Dedifferentiated amniotic fluid mesenchymal stem cell (primary cell): ENCODE data around the gene NSDHL.

Source experiments
- DNase-seq: peaks from one replicate; pipeline ENCODE4 v3.0.0-alpha.2; 2016; ENCODE audit errors: extremely low spot score

The NSDHL gene

DNA sequence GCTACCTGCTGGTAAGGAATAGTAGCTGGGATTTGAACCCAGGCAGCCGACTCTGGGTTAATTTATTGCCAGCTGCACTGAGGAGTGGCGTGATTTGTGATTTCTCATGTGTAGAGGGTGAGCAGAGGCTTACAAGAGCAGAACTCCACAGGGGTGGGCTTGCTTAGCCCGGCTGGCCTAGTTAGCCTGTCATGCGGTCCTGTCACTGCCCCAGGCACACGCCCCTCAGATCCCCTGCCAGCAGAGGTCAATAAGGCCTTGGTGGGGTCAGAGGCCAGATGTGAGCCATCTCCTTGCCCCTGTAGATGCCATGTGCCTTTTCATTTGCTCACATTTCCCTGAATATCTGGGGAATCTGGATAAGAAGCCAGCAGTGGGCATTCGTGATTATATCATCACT lies 13.4 kb downstream of the NSDHL start:
- no peak for DNase-seq

DNA sequence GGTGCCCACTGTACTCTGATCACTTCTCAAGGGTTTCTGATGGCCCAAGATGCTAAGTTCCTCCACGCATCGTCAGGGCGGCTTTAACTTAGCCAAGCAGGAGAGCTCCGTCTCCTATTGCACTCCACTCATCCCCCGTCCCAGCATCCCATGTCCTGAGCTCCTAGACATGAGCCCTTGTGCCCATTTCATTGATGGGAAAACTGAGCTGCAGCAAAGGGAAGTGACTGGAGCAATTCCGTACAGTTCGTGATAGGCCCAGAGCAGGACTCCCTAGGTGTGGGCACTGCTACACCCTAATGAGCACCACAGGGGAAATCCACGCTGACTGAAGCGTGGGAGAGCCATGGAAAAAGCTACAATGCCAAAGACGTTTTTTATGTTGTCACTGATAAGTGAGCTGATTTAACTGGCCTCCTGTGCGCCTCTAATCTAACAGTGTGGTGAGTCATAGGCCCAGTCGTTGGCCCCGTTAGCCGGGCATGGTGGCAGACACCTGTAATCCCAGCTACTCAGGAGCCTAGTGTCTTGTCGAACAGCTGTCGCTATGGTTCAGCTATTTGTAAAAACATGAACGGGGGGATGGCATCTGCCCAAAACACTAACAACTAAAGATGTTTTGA lies 14.9 kb downstream of the NSDHL start:
- no peak for DNase-seq

DNA sequence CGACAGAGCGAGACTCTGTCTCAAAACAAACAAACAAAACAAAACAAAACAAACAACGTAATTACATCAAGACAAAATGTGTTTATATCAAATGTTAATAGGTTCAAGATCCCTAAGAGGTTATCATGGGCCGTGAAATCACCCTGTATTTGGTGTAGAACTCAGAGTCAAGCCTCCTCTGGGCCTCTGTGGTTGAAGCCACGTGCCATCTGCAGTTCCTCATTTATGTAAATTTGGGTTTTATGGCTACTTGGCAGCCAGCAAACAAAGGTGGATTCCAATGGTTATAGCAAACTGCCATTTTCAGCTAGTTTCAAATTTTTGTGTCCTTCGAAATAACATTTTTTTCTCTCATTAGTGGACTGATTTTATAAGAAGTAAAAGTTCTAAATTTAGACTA lies 16.4 kb downstream of the NSDHL start:
- no peak for DNase-seq

DNA sequence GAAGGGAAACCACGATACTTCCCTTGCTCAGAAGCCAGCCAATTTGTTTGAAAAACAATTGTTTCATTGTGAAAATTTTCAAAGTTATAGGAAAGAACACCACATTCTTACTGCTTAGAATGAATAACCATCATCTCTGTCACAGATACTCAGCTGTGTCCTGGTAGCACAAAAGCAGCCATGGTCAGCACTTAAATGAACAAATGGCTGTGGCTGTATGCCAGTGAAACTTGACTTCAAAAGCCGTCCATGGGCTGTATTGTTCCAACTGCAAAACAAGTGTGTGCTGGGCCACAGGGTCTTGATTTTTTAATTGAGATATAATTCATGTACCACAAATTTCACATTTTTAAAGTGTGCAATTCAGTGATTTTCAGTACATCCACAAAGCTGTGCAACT lies 19.6 kb downstream of the NSDHL start:
- DNase-seq, result no peak

DNA sequence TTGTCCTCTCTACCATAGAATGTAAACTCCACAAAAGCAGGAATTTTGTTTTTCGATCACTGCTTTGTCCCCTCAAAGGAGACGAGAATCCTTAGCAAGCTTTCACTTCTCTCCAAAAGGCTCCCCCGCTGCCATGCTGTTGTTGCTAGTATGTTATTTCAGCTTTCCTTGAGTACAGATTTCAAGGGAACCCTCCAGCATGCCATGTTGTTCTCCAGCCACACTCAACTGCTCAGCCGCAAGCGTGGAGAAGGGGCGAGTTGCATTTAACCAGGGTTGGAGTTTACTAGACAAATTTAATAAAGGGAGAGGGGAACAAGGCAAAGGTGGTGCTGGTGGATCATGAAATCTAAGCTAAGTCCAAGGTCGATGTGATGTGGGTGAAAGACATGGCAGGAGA lies 23.1 kb downstream of the NSDHL start:
- DNase-seq, result no peak

DNA sequence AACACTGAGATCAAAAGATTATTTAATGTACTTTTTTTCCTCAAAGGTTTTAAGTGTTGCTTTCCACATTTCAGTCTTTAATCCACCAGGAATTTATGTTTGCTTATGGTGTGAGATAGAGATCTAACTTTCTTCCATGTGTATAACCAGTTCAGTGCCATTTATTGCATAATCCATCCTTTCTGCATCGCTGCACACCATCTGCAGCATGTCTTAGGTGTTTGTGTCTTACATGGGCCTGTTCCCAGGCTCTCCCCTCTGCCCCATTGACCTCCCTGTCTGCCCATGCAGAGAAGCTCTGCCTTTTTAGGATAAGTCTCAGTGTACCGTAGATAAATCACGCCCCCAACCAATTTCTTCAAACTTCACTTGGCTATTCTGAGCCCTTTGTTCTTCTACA lies 30.3 kb downstream of the NSDHL start:
- DNase-seq, result no peak

DNA sequence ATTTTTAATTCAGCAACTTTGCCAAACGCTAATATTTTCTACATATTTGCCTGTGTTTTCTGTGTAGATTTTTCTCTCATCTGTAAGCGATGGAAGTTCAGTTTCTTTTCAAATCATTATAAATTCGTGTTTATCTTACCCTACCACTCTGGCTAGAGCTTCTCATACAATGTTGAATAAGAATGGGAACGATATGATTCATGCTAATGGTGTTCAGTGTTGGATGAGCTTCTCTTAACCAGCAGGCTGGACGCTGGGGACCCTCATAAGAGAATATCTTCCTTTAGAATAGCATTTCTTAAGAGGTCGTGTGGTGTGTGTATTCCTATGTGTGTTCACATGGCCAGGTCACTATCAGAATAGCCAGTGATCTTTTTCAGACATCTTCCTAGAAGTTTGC lies 31.0 kb downstream of the NSDHL start:
- DNase-seq, result no peak

DNA sequence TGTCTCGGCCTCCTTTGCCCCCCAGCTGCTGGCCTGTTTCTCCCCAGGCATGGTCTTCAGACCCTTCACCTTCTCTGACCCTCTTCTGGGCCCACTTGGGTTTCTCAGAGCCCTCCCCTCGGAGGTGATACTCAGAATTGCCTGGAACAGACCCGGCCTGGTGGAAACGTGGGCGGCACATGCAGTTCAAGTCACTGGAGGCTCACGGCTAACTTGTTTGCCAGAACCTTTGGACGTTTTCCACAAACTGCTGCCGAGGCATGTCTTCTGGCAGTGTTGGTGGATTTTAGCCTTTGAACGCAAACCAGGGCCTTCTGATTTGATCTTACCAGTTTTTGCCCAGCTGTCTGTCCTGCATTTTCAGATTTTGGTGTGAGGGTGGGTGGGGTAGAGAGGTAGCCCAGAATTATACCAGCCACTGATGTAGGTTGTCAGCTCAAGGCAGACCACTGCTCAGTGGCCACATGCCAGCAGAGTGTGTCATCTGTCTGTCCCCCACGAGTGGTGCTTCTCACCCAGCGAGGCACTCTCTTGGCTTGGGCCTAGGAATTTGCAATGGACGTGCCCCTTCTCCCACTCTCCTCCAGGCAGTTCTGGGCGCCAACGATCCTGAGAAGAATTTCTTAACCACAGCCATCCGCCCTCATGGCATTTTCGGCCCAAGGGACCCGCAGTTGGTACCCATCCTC lies 34.5 kb downstream of the NSDHL start:
- no peak for DNase-seq

DNA sequence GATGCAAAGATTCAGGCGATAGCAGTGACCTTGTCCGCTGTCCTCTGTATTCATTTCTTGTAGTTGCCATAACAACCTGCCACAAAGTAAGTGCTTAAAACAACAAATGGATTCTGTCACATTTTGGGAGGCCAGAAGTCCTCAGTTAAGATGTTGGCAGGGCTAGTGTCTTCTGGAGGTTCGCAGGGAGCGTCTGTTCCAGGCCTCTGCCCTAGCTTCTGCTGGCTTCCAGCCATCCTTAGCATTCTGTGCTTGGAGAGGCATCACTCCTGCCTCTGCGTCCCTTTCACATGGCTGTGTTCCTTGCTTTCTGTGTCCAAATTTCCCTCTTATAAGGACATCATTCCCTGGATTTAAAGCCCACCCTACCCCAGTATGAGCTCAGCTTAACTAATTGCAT lies 35.5 kb downstream of the NSDHL start:
- no peak for DNase-seq

DNA sequence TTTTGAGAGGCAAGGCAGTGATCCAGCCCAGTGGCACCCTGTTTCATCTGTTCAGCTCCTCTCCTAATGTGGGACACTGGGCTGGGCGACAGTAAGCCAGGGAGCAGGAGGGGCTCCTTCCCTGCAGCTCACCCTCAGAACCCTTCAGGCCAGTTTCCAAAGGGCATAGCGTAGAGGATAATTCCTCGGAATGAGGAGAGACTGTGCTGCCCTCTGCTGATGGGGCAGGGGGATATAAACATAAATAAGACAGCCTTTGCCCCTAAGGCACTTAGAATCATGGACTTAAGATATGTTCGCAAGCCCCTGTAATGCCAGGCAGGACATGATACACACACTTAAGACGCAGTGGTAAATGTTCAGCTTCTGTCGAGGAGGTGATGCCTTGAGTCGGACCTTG lies 39.1 kb downstream of the NSDHL start:
- no peak for DNase-seq

DNA sequence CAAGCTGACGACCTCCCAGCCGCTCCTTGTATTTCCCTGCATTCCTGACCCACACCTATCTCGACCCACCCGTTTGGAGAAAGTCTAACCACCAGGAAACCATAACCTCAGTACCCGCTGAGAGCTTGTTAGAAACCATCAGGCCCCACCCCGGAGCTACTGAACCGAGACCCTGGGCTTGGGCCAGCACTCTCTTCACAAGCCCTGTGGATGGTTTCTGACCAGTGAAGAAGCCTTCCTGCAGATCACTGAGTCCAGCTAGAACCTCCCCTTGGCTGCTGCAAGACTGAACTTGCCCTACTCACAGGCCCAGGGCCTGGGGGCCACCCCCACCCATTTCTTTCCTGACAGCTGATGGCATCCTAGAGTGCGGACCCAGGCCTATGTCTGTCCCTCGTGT lies 40.4 kb downstream of the NSDHL start:
- no peak for DNase-seq

DNA sequence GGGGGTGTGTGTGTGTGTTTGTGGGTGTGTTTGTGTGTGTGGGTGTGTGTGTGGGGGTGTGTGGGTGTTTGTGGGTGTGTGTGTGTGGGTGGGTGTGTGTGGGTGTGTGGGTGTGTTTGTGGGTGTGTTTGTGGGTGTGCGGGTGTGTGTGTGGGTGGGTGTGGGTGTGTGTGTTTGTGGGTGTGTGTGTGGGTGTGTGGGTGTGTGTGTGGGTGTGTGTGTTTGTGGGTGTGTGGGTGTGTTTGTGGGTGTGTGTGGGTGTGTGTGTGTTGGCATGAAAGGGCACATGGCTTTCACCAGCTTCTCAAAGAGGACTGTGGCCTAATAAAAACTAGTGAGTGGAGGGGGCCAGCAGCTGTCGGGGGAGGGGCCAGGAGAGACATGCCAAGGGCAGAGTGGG lies 41.7 kb downstream of the NSDHL start:
- no peak for DNase-seq

DNA sequence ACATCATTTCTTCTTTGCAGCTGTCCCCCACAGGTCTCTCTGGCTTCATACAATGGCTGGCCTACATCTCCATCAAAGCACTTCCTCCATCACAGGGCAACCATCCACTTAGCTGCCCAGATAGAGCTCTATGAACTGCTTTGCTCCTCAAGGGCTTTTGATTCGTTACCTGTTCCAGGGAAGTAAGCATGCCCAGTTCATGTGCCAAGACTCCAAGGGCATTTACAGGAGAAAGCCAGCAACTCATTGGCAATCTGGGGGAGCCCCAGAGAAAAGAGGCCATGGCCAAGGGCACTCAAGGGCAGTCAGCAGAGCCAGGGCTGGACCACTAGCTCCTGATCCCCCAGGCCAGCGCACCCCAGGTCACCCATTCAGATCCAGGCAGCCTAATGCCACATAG lies 42.5 kb downstream of the NSDHL start:
- DNase-seq, result no peak

DNA sequence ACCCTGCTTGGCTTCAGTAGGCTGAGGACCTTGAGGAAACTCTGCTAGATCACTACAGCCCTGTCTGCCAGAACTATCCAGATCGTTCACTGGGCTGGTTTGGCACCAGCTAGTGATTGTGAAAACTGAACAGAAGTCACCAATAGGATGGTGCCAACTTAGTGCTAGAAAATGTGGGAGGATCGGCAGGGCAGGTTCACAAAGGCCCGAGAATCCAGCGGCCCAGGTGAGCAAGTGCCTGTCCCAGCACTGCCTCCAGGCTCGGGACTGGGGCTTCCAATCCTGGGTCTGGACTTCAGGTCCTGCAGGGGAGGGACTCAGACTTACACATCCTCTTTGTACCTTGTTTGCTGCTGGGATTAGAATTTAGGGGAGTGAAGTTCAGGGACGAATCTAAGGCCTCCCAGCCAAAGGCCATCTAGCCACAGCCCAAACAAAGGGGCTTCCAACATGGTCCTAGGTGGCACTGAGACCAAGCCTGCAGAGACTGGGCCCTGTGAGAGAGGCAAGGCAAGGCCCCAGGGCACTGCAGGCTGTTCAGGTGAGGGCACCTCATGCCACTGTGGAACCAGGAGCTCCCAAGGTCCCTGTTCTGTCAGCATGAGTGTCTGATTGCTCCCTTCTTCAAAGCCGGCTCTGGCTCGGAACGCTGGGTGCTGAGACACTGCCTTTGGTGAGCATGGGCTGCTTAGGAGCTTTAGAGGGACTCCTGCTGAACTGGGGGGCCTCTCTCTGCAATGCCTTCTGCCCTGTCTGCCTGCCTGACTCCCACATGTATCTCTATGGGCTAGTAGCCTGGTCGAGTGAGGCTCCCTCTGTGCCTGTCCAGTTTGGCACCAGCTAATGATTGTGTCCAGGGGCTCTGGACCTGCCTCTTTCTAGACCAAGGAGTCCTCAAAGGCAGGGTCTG lies 46.3 kb downstream of the NSDHL start:
- no peak for DNase-seq

DNA sequence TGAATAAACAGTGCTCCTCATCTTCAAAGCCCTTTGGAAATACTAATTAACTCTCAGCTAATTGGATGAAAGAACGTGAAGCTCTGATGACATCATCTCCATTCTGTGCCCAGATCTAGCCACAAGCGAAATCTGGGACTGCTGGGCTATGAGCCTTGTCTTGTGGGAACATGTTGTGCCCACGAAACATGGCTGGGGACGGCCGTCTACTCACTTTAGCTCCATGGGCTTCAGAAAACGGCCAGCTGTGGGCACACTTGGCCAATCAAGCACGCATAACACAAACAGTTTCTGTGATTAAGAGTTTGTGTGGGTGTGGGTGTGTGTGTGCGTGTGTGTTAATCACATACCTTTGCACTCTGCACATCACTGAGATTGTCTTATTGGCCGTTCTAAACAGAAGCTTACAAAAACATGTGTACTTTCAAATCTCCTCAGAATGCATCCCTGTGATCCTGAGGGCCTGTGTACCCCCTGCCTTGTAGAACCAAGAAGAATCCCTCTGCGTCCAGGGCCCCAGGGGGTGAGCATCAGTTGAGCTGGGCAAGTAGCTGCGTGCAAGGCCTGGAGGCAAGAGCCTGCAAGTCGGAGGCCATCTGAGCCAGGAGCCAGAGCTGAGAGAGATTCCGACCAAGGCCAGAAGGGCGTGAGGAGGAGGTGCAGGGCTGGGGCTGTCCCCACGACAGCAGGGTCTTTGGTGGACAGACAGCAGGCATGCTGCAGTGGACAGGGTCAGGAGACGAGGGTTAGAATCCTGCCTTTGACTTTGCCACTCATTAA lies 48.3 kb downstream of the NSDHL start:
- DNase-seq, result no peak

DNA sequence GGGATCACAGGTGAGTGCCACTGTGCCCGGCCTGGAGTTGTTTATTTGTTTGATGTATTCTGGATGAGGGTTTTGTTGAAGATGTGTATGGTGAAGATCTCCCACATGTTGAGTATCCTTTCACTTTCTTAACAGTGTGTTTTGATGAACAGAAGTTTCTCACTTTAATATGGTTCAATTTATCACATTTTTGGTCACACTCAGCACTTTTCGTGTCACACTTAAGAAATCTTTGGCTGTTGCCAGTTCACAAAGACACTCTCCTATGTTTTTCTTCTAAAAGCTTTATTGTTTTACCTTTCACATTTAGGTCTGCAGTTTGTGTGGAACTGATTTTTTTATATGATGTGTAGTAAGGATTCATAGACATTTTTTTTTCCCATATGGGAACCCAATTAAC lies 50.4 kb downstream of the NSDHL start:
- DNase-seq, result no peak

DNA sequence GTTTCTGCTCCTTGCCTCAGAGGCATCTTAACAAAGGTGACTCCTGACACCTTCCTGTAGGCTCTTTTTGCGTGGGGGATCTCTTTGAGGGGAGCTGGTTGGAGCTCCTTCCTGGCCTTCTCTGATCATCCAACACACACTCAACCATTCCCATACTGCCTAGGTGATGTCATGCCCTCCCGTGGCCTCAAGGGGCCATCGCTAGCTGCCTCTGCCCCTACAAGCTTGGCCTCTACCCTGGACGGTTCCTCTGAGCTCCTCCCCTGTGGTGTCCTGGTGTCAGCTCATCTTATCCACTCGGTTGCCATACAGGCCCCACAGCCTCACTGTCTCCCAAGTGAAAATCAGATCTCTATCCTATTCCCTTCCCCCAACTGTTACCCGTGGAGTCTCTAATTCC lies 53.3 kb downstream of the NSDHL start:
- no peak for DNase-seq

DNA sequence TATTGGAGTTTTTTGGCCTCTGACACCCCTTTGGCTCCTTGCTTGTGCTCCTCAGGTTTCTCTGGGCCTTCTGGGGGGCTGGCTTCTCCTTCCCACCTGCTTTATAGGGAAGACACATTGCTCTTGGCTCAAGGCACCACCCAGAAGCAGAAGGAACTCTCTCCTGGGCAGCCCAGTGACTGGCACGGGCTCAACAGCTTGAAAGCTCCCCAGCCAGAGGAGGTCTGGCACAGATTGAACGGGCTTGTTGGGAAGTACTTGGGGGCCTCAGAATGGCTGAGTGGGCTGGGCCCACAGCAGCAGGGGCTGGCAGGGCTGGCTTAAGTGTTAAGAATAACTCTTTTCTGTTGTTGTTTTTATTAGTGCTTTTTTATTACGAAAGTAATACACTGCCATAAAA lies 55.9 kb downstream of the NSDHL start:
- no peak for DNase-seq

DNA sequence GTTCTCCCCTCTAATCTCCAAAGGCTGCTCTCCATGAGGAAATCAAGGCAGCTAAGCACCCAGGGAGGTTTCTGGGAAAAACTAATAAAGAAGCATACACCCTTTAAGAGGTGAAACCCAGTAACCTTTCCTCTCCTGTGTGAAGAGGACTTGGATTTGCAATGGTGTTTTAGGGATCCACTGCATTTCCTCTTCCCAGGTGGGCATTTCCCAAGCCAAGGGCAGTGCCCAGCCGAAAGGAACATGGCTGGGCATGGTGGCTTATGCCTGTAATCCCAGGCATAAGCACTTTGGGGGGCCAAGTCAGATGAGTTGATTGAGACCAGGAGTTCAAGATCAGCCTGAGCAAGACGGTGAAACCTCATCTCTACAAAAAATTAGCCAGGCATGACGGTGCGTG lies 61.6 kb downstream of the NSDHL start:
- DNase-seq, result no peak

DNA sequence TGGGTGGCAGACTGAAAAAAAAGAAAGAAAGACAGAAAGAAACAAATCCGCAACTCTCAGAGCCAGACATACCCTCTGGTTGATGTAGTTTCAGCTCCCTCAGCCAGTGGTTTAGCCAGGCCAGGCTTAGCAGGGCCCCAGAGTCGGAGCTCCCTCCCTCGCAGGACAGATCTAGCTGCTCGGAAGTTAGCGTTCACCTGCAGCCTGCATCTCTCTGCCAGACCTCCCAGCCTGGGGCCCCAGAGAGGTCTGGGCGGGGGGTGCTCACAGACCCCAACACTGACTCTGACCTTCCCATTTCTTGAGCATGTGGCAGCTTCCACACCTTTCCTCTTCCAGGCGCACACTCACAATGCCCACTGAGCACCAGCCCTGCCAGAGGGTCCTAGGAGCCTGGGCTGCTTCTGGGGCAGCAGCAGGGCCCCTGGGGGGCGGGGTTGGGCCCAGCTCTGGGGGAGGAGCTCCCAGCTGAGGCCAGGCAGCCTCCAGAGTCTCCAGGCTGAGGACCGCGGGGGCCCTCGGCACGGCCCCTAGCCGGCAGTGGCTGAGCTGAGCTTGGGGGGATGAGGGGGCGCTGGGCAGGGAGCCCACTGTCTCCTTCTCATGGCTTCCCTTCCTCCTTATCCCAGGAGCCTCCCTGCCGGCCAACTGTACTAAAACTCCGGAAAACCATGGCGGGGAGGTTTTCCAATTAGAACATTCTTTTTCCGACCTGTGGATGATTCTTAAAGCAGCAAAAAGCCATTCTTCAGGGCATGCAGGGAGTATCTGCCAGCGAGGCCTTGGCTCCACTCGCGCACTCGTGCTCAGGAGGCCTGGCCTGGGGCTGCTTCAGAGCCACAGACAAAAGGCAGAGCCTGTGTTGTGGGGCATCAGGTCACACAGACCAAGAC lies 62.4 kb downstream of the NSDHL start:
- DNase-seq, result no peak

DNA sequence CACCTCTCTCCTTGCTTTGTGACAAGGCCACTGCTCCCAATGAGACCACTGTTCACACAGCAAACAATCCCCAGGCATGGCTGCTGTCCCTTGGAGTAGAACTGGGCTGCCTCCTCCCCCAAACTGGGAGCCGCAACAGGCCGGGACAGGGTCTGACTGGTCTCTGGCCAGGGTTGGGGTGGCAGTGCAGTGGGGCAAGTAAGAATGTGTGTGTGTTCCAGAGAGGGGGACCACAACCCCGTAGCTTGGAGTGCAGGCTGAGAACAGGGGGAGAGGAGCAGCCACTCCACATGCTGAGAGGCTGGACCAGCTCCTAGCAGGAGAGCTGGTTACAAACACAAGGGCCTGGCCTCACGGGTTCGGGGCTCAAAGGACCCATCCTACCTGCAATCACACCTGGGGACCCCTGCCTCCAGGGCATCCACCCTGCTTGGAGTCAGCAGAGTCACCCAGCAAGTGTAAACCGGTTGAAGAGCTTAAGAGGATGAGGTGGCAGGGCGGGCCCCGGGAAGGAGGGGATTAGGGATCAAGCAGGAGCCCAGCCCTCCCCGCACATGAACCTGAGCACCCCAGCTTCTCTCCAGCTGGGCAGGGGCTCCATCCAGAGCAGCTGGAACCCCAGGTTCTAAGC lies 63.2 kb downstream of the NSDHL start:
- DNase-seq, result no peak
